HG02938 (cell line): ENCODE measurements around the gene TM7SF2.
A peak's percentile ranks its signal among the peaks of the same experiment; 100 is the strongest.

Experiments
- ATAC-seq: cut with Tn5 transposase; IDR thresholded peaks from one replicate; pipeline ENCODE4 v1.9.1; 2021; ENCODE audit warnings: mild to moderate bottlenecking, moderate library complexity; ENCODE audit not compliant: unreplicated experiment

TM7SF2 gene

DNA sequence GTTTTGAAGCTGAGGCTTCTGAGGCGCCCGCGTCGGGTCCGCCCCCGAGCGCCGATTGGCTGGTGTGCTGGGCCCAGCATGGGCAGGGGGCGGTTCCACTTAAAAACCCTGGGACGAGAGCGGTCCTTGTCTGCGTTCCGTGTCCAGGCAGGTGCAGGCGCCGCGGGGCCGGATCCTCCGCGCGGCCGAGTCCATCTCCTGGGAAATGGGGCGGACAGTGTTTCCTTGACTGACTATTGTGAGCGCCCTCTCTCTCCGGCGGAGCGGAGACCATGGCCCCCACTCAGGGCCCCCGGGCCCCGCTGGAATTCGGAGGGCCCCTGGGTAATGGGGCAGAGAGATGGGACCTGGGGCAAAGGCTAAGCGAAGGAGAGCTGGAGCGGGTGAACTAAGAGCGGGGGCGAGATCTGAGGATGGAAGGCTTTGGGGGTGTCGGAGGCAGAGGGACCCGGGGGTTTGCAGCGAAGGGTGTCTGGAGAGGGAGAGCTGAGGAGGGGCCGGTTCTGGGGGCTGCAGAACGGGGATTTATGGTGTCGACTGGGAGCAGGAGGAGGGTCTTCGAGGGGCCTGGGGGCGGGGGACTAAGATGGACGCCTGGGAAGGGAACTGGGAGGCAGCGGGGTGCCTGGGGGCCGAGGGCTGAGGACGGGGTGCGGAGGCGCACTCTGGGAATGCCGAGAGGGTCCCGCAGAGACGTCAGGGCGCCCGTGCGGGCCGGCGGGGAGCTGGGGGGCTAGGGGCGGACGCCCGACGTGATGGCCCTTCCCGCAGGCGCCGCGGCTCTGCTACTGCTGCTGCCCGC is at the start of gene TM7SF2:
Gene TM7SF2, plus strand, starts transcription at position 129 of the 802 bp plus-strand sequence. Its CDS starts 144 bp downstream, at position 273.
- ATAC-seq = no peak

DNA sequence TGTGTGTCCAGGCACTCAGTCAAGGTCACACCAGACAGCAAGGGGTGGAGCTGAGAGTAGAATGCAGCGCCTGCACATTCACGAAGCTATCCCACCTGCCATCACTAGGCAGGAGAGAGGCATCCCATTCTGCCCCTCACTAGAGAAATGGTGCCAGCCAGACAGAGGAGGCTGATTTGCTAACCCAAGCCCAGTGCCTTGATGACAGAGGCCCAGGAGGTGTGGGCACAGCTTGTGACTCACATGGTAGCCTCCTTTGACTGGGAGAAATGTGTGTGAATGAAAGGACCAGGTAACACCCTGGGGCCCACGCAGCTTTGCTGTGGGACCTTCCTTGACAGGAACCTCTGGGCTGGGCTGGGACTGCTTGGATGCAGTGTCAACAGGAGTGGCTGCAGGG is 48.1 kb upstream of the TM7SF2 start:
- no peak for ATAC-seq

DNA sequence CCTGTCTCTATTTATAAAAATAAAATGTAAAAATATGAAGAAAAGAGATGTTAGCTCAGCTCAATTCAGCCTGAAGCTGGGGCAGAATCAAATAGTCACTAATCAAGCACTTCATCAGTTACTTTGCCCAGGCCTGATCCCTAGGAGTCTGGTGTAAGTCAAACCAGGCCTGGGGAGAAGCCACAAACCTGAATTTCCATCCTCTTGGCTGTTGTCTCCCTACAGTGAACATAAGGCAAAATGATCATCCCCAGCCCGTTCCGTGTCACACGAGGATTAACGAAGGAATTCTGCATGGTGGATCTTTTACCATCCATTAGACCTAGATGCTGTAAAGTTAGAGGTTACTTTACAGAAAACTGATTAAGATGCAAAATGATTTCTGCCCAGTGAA is 46.8 kb upstream of the TM7SF2 start:
- ATAC-seq = no peak

DNA sequence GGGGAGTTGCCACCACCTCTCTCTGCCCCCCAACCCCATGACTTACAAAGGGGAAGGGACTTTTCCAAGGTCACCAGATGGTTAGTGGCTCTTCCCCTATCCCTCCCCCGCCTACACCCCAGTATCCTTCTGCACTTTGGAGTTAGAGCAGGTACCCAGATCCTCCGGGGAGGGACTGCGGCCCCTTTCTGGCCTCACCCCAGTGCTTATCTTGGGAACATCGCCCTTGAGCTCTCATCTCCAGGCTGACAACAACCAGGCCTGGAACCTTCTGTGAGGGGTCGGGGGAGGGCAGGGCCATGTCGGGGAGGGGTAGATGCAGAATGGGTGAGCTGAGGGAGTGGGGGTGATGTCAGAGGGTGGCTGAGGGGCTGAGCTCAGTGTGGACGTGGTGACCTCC is 45.8 kb upstream of the TM7SF2 start:
- ATAC-seq = no peak

DNA sequence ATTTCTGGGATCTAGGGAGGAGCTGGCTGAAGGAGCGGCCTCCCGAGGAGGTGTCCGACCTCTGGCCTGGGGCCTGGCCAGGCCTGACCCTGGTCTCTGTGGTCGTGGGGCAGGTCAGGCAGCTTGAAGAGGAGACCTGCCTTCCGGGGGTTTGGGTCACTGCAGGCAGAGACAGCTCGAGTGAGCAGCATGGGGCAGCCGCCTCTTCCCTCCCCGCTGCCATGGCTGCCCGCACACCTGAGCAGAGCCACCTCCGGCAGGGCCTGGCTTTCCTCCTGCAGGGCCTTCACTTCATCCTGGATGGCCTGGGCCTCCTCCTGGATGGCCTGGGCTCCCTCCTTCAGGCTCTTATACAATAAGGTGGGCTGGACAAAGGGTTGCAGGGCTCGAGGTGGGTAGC is 45.4 kb upstream of the TM7SF2 start:
- no peak for ATAC-seq

DNA sequence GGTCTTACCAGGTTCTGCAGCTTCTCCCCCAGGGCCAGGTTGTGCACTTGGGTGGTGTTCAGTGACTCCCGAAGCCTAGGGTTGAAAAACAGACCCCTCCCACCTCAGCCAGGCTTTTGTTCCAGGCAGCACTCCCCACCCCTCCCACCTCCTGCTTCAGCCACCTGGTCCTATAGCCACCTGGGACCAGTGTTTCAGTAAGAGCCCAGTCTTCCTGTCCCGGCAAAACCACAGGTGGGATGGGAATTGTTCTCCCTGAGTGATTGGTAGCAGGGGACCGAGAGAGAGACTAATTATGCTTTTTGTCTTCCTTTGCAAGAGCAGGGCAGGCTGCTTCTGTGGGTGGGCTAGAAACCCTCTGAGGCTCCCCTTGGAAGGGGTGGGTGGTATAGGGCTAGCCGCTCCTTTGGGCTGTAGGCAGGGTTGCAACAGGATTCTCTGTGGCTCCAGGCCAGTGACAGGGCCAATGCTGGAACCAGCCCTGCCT is 44.8 kb upstream of the TM7SF2 start:
- ATAC-seq = no peak

DNA sequence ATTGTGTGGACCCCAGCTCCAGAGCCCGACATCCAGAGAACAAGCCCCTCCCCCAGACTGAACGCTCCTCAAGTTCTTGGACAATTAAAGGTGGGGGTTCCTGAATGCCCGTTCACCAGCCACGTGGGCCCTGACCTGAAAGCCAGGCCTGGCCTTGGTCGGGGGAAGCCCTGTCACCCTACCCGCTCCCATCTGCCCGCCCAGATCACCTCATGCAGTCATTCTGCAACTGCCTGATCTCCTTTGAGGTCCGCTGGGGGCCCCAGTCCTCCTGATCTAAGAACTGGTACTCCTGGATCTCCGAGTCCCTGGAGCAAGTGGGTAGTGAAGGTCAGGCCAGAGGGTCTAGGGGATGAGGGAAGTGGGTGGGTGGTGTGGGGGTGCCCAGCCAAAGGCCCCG is 44.2 kb upstream of the TM7SF2 start:
- ATAC-seq = no peak

DNA sequence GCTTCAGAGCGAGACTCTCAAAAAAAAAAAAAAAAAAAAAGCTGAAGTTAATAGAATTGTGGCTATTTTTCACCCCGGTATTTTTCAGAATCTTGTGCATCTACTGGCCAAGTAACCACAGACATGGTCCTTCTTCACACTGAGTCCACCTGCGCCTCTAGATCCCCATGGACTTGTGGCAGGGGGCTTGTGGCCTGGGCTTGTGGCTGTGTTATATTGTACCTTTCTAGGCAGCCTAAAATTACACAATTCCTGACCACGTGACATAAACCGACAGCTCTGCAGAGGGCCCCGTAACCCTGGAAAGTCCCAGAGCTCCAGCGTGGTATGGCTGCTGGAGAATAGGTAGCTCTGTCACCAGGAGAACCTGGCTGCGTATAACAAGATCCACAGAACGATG is 42.5 kb upstream of the TM7SF2 start:
- no peak for ATAC-seq

DNA sequence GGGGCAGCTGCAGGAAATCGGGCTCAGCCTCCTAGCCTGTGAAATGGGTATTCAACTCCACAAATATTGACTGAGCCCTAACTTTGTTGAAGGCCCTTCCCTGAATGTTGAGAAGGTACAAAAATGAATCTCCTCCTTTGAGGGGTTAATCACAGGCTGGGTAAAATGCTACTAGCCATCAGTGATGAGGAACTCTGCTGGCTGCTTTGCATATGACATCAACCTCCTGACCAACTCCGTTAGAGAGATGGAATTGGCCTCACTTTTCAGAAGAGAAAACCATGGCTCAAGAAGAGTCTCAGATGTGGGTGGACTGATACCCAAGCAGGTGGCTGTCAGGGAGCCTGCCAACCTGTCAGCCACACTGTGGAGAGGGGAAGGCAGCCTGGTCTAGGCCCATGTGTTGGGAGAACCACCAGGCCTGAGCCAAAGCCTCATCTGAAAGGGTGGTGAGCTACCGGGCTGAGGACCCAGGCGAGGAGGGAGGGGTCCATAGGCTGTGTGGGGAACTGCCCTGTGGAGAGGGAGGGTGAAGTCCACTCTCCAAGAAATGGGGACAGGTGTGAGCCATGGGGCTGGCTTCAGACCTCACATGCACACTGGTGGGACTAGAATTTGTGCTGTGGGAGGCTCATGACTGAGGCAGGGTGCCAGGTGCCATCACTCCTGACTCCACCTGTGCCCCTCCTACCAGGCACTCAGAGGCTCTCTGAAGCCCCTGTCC is 39.6 kb upstream of the TM7SF2 start:
- ATAC-seq = no peak

DNA sequence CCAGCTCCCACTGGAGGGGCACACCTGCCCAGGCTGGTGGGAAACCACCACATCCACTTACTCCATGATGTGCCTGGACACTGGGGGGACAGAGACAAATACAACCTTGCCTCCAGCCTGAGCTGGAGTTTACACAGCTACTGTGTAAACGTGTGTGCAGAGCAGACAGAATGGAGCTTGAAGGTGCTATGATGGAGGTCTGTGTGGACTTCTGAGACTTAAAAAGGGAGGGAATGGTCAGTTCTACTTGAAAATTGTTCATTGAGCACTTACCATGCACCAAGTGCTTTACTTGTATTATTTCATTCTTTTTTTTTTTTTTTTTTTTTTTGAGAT is 39.1 kb upstream of the TM7SF2 start:
- no peak for ATAC-seq

DNA sequence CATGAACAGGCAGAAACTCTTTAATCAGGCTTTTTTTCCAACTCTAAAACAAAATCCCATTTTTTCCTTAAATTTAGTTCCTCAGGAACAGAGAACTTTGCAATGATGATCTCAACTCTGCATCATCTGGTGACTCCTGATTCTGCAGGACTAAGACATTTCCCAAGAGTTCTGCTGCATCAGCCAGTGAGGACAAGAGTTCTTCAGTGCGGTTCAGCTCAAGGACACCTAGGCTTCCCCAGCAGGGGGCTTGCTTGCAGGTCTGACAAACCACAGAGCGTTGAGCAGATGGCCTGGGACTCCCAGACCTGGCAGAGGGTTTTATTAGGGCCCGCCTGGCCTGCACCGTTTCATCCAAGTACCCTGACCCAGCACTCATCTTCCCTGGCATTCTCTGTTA is 34.2 kb upstream of the TM7SF2 start:
- no peak for ATAC-seq

DNA sequence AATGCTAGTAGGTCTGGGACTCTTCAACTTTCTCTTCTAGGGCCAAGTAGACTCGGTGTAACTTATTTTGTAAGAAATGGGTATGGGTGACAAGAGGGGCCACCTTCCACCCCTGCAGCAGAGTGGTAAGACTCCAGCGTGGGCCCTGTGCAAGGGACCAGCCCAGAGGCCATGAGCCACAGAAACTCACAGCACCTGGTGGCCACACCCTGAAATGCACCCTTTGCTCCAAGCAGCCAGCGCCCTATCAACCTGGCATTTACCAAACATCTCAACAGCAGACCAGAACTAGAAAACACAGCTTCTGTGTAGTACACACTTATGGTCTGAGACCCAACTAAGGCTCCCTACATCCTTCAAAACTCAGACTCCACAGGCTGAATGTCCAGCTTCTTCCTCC is 33.5 kb upstream of the TM7SF2 start:
- ATAC-seq = no peak

DNA sequence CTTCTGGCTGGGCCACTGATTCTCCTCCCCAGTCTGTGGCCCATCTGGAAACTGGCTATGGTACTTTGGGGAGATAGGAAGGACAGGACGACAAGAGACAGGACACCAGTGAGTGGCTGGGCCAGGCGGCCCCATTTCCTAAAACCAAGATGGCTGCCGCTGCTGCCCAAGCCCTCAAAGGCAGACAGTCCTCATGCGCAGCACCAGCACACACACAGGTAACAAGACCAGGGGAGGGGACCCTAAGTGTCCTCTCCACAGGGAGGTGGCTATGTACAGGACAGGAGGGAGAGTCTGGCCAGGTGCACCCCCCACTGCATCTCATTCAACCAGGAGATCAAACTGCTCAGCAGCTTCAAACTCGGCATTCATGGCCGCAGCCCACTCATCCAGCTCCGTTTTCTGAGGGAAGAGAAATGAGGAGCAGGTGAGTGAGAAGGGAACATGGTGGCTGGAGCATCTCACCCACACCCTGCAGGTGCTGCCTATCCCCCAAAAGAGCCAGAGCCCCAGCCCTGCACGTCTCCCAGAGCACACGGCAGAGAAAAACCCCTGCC is 32.8 kb upstream of the TM7SF2 start:
- ATAC-seq = no peak

DNA sequence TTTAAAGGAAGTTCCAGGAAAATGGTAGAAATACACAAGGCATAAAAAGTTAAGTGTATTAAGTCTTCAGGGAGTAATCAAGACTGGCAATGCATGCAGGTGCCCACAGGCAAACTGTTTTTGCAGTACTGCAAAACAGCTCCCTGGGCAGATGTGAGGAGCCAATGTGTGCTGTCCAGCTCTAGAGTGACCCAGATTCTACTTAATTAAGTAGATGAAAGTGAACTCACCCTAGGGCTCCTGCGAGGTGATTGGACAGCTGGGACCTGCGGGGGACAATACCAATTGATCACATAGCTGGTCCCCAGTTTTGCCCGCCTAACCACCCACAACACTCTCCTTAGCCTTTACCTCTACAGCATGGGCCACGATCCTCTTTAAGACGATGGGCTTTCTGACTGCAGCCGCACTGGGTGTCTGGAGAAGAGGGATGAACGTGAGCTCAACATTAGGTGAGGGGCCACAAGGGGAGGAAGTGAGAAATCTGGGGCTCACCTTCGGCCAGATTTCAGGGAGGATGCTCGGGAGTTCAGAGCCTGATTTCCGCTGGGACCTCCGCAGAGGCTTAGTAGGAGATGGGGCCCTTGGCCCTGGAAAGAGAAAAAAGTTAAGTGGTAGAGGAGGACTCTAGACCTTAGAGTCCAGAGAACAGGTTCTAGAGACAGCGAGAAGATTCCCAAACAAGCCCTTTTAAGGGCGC is 28.4 kb upstream of the TM7SF2 start:
- ATAC-seq = peak; percentile 27

DNA sequence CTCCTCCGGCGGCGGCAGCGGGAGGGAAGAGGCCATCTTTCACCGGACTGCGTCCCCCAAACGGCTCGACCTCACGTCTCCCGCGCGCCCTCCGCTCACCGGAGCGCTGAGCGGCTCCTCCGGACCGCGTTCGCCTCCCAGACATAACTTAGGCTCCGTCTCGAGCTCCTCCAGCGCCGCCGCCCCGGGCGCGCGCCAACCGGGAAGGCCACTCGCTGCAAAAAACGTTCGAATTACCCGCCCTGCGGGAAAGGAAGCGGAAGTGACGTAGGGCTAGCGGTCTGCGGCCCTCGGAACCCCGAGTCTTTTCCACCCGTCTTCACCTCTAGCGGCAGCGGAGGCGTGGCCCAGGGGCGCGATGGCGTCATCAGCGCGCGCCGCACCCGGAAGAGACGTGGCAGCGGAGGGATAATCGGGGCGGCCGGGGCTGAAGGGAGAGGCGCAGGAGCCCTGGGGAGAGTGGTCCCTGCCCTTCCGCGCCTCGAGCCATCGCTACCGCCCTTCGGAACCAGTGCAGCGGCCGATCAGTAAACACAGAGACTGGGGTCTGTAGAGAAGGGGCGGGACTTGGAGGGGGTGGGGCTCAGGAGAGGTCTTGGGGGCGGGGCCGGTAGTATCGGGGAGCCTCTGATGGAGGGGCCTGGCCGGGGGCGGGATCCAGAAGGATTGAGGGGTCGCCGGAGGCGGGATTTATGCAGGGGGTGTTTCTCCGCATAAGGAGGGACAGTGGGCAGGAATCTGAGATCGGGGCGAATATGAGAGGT is 27.7 kb upstream of the TM7SF2 start, which contains the start of the genes CDCA5 and ZFPL1:
Gene CDCA5, minus strand, starts transcription at position 207 of the 764 bp plus-strand sequence. Its CDS starts 62 bp downstream, at position 145.
Gene ZFPL1, plus strand, starts transcription at position 389 of the 764 bp plus-strand sequence. CDS start 477 bp downstream, outside the sequence.
- ATAC-seq = peak; percentile 74

DNA sequence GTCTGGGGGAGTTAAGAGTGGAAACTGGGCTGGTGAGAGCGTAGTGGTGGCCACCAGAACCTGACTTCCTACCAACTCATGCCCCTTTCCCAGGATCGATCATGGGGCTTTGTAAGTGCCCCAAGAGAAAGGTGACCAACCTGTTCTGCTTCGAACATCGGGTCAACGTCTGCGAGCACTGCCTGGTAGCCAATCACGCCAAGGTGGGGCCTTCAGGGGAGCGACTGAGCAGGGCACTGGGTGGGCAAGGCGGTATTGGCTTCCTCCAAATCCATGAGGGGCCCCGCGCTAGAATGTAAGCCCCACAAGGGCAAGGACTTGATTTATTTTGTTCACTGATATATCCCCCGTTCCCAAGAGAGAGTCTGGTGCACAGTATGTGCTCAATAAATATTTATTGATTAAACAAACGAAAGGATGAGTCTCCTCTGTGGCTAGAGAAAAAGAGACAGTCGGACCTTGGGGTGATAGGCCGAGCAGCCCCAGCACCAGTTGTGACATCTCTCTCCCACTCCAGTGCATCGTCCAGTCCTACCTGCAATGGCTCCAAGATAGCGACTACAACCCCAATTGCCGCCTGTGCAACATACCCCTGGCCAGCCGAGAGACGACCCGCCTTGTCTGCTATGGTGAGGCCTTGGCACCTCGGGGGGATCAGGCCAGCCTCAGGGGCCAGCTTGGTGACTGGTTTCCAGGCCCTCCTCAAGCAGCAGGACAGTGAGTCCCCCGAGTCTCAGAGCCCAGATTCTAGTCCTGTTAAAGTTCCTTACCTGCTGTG is 26.9 kb upstream of the TM7SF2 start:
- ATAC-seq = peak; percentile 14

DNA sequence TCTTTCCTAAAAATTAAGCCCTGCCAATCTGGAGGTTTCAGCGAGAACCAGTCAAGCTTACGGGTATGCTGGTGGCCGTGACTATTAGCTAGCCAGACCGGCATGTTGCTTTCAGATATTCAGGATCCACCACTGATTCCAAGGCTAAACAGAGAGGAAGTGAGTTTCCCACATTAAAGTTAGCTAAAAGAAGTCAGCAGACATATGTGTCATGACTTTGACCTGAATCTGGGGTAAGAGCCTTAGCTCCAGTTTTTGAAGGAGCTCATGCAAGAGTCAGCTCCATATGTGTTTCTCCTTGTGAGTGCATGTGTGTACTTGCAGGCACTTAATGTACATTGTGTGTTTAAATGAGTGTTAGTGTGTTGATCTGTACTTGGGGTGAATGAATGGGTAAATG is 26.2 kb upstream of the TM7SF2 start:
- ATAC-seq = no peak

DNA sequence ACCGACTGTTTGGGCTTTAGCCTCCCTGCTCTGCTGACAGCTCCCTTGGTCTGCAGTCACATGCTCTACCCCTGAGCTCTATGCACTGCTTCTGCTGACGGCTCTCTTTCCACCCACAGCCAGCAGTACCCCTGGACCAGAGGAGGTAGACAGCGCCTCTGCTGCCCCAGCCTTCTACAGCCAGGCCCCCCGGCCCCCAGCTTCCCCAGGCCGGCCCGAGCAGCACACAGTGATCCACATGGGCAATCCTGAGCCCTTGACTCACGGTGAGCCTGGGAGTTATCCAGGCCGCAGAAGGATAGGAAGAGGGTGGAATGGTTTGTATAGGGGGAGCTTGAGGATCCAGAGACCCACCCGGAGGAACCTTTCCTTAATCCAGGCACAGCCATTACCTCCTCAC is 24.9 kb upstream of the TM7SF2 start:
- no peak for ATAC-seq

DNA sequence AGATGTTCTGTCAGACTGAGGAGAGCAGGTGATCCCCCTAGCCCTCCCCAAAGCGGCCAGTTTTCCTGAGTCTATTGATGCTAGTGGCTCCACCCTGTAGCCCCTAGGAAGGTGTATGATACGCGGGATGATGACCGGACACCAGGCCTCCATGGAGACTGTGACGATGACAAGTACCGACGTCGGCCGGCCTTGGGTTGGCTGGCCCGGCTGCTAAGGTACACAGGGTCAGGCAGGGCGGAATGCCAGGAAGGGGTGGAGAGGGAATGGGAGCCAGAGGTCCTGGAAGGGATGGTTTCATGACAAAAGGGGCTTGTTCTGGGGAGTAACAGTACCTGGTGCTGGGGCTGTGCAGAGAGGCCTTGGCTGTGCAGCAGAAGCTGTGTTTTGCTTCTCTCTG is 24.5 kb upstream of the TM7SF2 start:
- no peak for ATAC-seq

DNA sequence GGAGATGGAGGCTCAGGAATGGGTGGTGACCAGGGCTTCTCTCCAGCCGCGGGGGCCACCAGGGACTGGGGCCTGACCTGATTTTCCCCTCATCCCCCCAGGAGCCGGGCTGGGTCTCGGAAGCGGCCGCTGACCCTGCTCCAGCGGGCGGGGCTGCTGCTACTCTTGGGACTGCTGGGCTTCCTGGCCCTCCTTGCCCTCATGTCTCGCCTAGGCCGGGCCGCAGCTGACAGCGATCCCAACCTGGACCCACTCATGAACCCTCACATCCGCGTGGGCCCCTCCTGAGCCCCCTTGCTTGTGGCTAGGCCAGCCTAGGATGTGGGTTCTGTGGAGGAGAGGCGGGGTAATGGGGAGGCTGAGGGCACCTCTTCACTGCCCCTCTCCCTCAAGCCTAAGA is 23.8 kb upstream of the TM7SF2 start:
- ATAC-seq = no peak
